Measurements from ENCODE around the gene ATP6V1B1. TPM values are rescaled to one million over a fixed set of nuclear protein-coding genes. Genes with fewer than 3 reads are reported as not detected.

ATP6V1B1 gene
- total and polyA plus RNA-seq, 2 experiments from 2014 or later: not detected

DNA sequence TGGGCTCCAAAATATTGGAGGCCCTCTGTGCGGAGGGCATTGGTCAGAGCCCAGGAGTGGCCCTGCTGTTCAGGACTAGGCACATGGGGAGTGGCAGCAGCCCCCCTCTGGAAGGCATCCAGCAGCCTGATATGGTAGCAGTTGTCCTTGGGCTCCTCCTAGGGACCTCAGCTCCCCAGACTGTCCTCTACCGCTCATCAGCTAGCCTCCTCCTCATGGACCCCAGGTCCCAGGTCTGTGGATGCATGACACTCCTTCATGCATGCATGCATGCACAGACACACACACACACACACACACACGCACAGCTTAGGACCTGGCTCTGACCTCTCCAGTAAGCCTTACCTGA is 15.4 kb upstream of the ATP6V1B1 start:
- H3K4me2 ChIP-seq: no peak overlapping the region
- no peak overlapping the region for H2AFZ ChIP-seq
- DNase-seq (ENCODE audit: low spot score): no peak
- Mint-ChIP-seq H3K27me3 (ENCODE audit: insufficient read depth, low read depth, poor library complexity) (peaks cover 17% of the 10 kb centered on the region), H3K27ac (no peak overlapping the region), H3K4me3 (no peak overlapping the region), H3K36me3 (ENCODE audit: low read depth) (no peaks in the 10 kb centered on the region; the same call in 2 of the 3 replicates), H3K9me3 (no peaks in the 10 kb centered on the region), H3K4me1 (peaks cover 15% of the 10 kb centered on the region)
- H3K4me1 ChIP-seq (ENCODE audit: insufficient read depth): peaks cover 4% of the 10 kb centered on the region; the same call in 1 of the 2 replicates
- no peaks in the 10 kb centered on the region for H3F3A ChIP-seq (replicated peaks; ENCODE audit: low read depth)
- no peaks in the 10 kb centered on the region for H3K79me2 ChIP-seq (replicated peaks; ENCODE audit: insufficient read depth)
- no peak overlapping the region for H3K27ac ChIP-seq (ENCODE audit: low read depth)
- TF ChIP-seq CREB1 (CRISPR knock-in tag; IDR thresholded peaks at IDR 0.05; ENCODE audit: low read depth): no peak
- TF ChIP-seq, protein P1, sequence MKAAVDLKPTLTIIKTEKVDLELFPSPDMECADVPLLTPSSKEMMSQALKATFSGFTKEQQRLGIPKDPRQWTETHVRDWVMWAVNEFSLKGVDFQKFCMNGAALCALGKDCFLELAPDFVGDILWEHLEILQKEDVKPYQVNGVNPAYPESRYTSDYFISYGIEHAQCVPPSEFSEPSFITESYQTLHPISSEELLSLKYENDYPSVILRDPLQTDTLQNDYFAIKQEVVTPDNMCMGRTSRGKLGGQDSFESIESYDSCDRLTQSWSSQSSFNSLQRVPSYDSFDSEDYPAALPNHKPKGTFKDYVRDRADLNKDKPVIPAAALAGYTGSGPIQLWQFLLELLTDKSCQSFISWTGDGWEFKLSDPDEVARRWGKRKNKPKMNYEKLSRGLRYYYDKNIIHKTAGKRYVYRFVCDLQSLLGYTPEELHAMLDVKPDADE (IDR thresholded peaks at IDR 0.05): no peak
- no peak for TF ChIP-seq ZNF462 (CRISPR knock-in tag; IDR thresholded peaks at IDR 0.05)
- TF ChIP-seq, protein P2, sequence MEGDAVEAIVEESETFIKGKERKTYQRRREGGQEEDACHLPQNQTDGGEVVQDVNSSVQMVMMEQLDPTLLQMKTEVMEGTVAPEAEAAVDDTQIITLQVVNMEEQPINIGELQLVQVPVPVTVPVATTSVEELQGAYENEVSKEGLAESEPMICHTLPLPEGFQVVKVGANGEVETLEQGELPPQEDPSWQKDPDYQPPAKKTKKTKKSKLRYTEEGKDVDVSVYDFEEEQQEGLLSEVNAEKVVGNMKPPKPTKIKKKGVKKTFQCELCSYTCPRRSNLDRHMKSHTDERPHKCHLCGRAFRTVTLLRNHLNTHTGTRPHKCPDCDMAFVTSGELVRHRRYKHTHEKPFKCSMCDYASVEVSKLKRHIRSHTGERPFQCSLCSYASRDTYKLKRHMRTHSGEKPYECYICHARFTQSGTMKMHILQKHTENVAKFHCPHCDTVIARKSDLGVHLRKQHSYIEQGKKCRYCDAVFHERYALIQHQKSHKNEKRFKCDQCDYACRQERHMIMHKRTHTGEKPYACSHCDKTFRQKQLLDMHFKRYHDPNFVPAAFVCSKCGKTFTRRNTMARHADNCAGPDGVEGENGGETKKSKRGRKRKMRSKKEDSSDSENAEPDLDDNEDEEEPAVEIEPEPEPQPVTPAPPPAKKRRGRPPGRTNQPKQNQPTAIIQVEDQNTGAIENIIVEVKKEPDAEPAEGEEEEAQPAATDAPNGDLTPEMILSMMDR (conservative IDR thresholded peaks at IDR 0.05; ENCODE audit: low read depth in 2 of 2): no peak
- no peak for TF ChIP-seq ZNF114 (CRISPR knock-in tag; IDR thresholded peaks at IDR 0.05)
- no peak for TF ChIP-seq NANOG (IDR thresholded peaks at IDR 0.05; ENCODE audit: borderline replicate concordance)
- no peak for TF ChIP-seq REST (IDR thresholded peaks at IDR 0.05; ENCODE audit: unreplicated experiment)
- no peak for TF ChIP-seq POLR2AphosphoS5 (IDR thresholded peaks at IDR 0.05; ENCODE audit: low read depth)
- no peak for TF ChIP-seq STAT1 (IDR thresholded peaks at IDR 0.05; ENCODE audit: unreplicated experiment)
- TF ChIP-seq ZNF331 (CRISPR knock-in tag; IDR thresholded peaks at IDR 0.05; ENCODE audit: low read depth): no peak
- TF ChIP-seq JUNB (IDR thresholded peaks at IDR 0.05; ENCODE audit: unreplicated experiment): no peak
- no peak for TF ChIP-seq EZH2phosphoT487 (IDR thresholded peaks at IDR 0.05; ENCODE audit: unreplicated experiment)
- no peak for TF ChIP-seq EZH2 (IDR thresholded peaks at IDR 0.05; ENCODE audit: low read depth, unreplicated experiment)
- H3K4me3 ChIP-seq: no peak overlapping the region
- peaks cover 14% of the 10 kb centered on the region; the same call in 1 of the 2 replicates for H3K27me3 ChIP-seq (ENCODE audit: insufficient read depth)
- ATAC-seq: no peak
- H3K36me3 ChIP-seq (ENCODE audit: insufficient read depth): no peaks in the 10 kb centered on the region
- H4K20me1 ChIP-seq (replicated peaks; ENCODE audit: insufficient read depth): no peaks in the 10 kb centered on the region
- H3K9me2 ChIP-seq (ENCODE audit: insufficient read depth): no peaks in the 10 kb centered on the region
